Heart left ventricle (tissue), 13 donors: ENCODE results near the gene EHMT1.

ENCODE experiments used
- POLR2A ChIP-seq, 2 donors: fragments of 450-650 bp; IDR thresholded peaks; one replicate each; pipeline ENCODE4 v1.6.1; 2017; ENCODE audit warnings: antibody characterized with exemption in 2 of 2, mild to moderate bottlenecking in 2 of 2, moderate library complexity in 2 of 2
- TF ChIP-seq, protein P1 (sequence below), 12 donors: fragments of 200-600 bp; sonication (generic) in 4 of 12; IDR thresholded peaks; one replicate each; pipeline versions ENCODE4 v1.5.0 to v1.8.0; 2018 to 2022; ENCODE audit warnings: antibody characterized with exemption in 12 of 12, mild to moderate bottlenecking in 5 of 12
- donor health status: ischemic (EF 13 %, LVEDD 7.1; RV severe dilation, severe dysfunction).
- donor health status: DM: no; HTN: yes; CAD: no.
- donor health status: DM: no; HTN: no; CAD: no.
- donor health status: ischemic (EF 25% LVEDD 6.9; RV normal size, moderate dysfunction).
- donor health status: ischemic (EF 25% LVEDD 5.7; RV mildly dilated, moderate dysfunction).
- donor health status: ischemic (EF 35%, LVEDD 5.7; RV mildly dilated, moderate dysfunction).
- donor health status: nonischemic (EF 11% LVEDD 7.7; RV severe dilation, severe dysfunction).
- donor health status: DM: yes; HTN: yes; CAD: no.
- donor health status: PGD.
- donor health status: ischemic (EF 29% LVEDD 5.4; RV normal size, mild dysfunction).
- donor health status: nonischemic (EF 23%, LVEDD 6.1; RV moderate dilation, normal function).

- TF ChIP-seq, protein P1, sequence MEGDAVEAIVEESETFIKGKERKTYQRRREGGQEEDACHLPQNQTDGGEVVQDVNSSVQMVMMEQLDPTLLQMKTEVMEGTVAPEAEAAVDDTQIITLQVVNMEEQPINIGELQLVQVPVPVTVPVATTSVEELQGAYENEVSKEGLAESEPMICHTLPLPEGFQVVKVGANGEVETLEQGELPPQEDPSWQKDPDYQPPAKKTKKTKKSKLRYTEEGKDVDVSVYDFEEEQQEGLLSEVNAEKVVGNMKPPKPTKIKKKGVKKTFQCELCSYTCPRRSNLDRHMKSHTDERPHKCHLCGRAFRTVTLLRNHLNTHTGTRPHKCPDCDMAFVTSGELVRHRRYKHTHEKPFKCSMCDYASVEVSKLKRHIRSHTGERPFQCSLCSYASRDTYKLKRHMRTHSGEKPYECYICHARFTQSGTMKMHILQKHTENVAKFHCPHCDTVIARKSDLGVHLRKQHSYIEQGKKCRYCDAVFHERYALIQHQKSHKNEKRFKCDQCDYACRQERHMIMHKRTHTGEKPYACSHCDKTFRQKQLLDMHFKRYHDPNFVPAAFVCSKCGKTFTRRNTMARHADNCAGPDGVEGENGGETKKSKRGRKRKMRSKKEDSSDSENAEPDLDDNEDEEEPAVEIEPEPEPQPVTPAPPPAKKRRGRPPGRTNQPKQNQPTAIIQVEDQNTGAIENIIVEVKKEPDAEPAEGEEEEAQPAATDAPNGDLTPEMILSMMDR (IDR thresholded peaks at IDR 0.05): no peak
- TF ChIP-seq POLR2A (IDR thresholded peaks at IDR 0.05): no peak
These were observed 126.8 kb downstream of the EHMT1 start for GRCh38 chr9:137745541-137745991.
